HCT116 (cell line): ENCODE results near the gene SVIL. TPM values are rescaled to one million over a fixed set of nuclear protein-coding genes. Genes with fewer than 3 reads are reported as not detected.

Experiments
- ATAC-seq: fragments of 200-7000 bp; cut with Tn5 transposase; 2 replicates; pipeline ENCODE4 v1.9.1; 2020; ENCODE audit warnings: mild to moderate bottlenecking, moderate library complexity
- BruUV-seq: library from RNA; stranded (reverse); fragments of 400-500 nt; replicated peaks from 2 replicates; lab custom pipeline; 2021; lab: Mats Ljungman, UMichigan
- CTCF ChIA-PET: fragments of 300-600 bp; sonication (Branson Sonifier 250); formaldehyde crosslinking; loops from one replicate; lab custom pipeline; 2021; ENCODE audit warnings: antibody characterized with exemption; lab: Charles Lee
- POLR2A ChIA-PET: fragments of 300-600, 350-600 bp; sonication (Branson Sonifier 250); formaldehyde crosslinking; loops from one replicate; lab custom pipeline; 2021; ENCODE audit warnings: antibody characterized with exemption; lab: Charles Lee
- RAD21 ChIA-PET, 2 experiments: fragments of 300-600 bp; sonication (Branson Sonifier 250); formaldehyde crosslinking; loops; one replicate each; lab custom pipeline; 2023; ENCODE audit warnings: low total read pairs in 2 of 2; ENCODE audit not compliant: uncharacterized antibody in 2 of 2, unreplicated experiment in 2 of 2, low non-redundant PET in 1 of 2; lab: Charles Lee
- DNase-seq: peaks from one replicate; pipeline ENCODE4 v3.0.0-alpha.2; 2010; ENCODE audit warnings: low read depth, low spot score
- H2AFZ ChIP-seq: fragments of 200-600 bp; shearing (Covaris generic), sonication (generic); 2 replicates; pipeline ENCODE4 v1.6.1; 2017; ENCODE audit warnings: low read depth, mixed run types, mixed read lengths, antibody characterized with exemption, low read length; ENCODE audit not compliant: poor library complexity, severe bottlenecking
- H3K27ac ChIP-seq: 2 replicates; pipeline ENCODE4 v1.5.1; 2012; ENCODE audit warnings: low read depth, low read length
- H3K27me3 ChIP-seq: fragments of 200-600 bp; sonication (generic); 2 replicates; pipeline ENCODE4 v1.6.1; 2016; ENCODE audit warnings: mixed run types, low read length, mixed read lengths; ENCODE audit not compliant: insufficient read depth
- H3K36me3 ChIP-seq, 2 experiments: fragments of 200-500 bp in 1 of 2; fragments of 200-600 bp in 1 of 2; sonication (Bioruptor generic) in 1 of 2; sonication (generic) in 1 of 2; 2 replicates each; pipeline versions ENCODE4 v1.5.1 to v1.6.1; 2014 to 2016; ENCODE audit warnings: low read length in 2 of 2, inconsistent platforms in 1 of 2, mixed read lengths in 1 of 2, mixed run types in 1 of 2; ENCODE audit not compliant: insufficient read depth in 2 of 2, control insufficient read depth in 1 of 2
- H3K4me1 ChIP-seq, 2 experiments: fragments of 200-600 bp in 1 of 2; sonication (generic) in 1 of 2; 2 replicates each; pipeline versions ENCODE4 v1.5.1 to v1.6.1; 2012 to 2017; ENCODE audit warnings: low read length in 2 of 2, inconsistent platforms in 1 of 2, mild to moderate bottlenecking in 1 of 2, mixed read lengths in 1 of 2, mixed run types in 1 of 2, moderate library complexity in 1 of 2; ENCODE audit not compliant: insufficient read depth in 2 of 2, control insufficient read depth in 1 of 2
- H3K4me2 ChIP-seq: fragments of 200-600 bp; sonication (generic); 2 replicates; pipeline ENCODE4 v1.6.1; 2017; ENCODE audit warnings: mixed run types, low read length, mixed read lengths
- H3K4me3 ChIP-seq, 2 experiments: fragments of 200-600 bp in 1 of 2; sonication (generic) in 1 of 2; replicated peaks in 1 of 2; 2 replicates each; pipeline ENCODE4 v1.5.1; 2011 to 2016; ENCODE audit warnings: low read length in 2 of 2, control low read depth in 1 of 2, low read depth in 1 of 2, mild to moderate bottlenecking in 1 of 2, mixed read lengths in 1 of 2, mixed run types in 1 of 2
- H3K79me2 ChIP-seq: fragments of 200-600 bp; sonication (generic); 2 replicates; pipeline ENCODE4 v1.6.1; 2017; ENCODE audit warnings: mild to moderate bottlenecking, mixed run types, low read length, moderate library complexity, mixed read lengths; ENCODE audit not compliant: insufficient read depth
- H3K9ac ChIP-seq: fragments of 200-600 bp; sonication (generic); 2 replicates; pipeline ENCODE4 v1.6.1; 2016; ENCODE audit warnings: low read length, mixed read lengths
- H3K9me2 ChIP-seq: fragments of 200-600 bp; sonication (generic), shearing (Covaris generic); 2 replicates; pipeline ENCODE4 v1.6.1; 2017; ENCODE audit warnings: mixed run types, mild to moderate bottlenecking, moderate library complexity; ENCODE audit not compliant: insufficient read depth
- H3K9me3 ChIP-seq, 2 experiments: fragments of 200-500 bp in 1 of 2; fragments of 200-600 bp in 1 of 2; sonication (Bioruptor generic) in 1 of 2; sonication (generic) in 1 of 2; 2 replicates each; pipeline ENCODE4 v1.6.1; 2014 to 2017; ENCODE audit warnings: low read length in 2 of 2, mixed read lengths in 2 of 2, inconsistent platforms in 1 of 2, low read depth in 1 of 2, mild to moderate bottlenecking in 1 of 2, mixed run types in 1 of 2, moderate library complexity in 1 of 2; ENCODE audit not compliant: control insufficient read depth in 1 of 2, insufficient read depth in 1 of 2
- H4K20me1 ChIP-seq: fragments of 200-600 bp; sonication (generic), shearing (Covaris generic); 2 replicates; pipeline ENCODE4 v1.6.1; 2017; ENCODE audit warnings: mixed run types, mild to moderate bottlenecking, moderate library complexity; ENCODE audit not compliant: insufficient read depth
- EGR1 ChIP-seq: IDR thresholded peaks from 2 replicates; pipeline ENCODE4 v1.6.1; 2012; ENCODE audit warnings: low read depth
- POLR2AphosphoS5 ChIP-seq: IDR thresholded peaks from 2 replicates; pipeline ENCODE4 v1.6.1; 2011; ENCODE audit warnings: mild to moderate bottlenecking, low read depth, low read length, moderate library complexity
- RAD21 ChIP-seq: IDR thresholded peaks from 2 replicates; pipeline ENCODE4 v1.6.1; 2012; ENCODE audit warnings: low read depth, mild to moderate bottlenecking
- SIN3A ChIP-seq: IDR thresholded peaks from 2 replicates; pipeline ENCODE4 v1.6.1; 2012; ENCODE audit warnings: low read depth
- SP1 ChIP-seq: IDR thresholded peaks from 2 replicates; pipeline ENCODE4 v1.6.1; 2012; ENCODE audit warnings: low read depth
- SRF ChIP-seq: IDR thresholded peaks from 2 replicates; pipeline ENCODE4 v1.6.1; 2012; ENCODE audit warnings: low read depth
- TCF7L2 ChIP-seq: IDR thresholded peaks from 2 replicates; pipeline ENCODE4 v1.7.0; 2011; ENCODE audit warnings: borderline replicate concordance, inconsistent platforms; ENCODE audit not compliant: insufficient read depth, insufficient read length; ENCODE audit errors: extremely low read depth
- intact Hi-C: fragments of 100-400 bp; cut with micrococcal nuclease; formaldehyde crosslinking; loops from 2 replicates; pipeline ENCODE4 v1.10.0; 2022
- total RNA-seq: library from RNA; stranded (reverse); gene quantifications from one replicate; pipeline ENCODE4 v1.2.1, GENCODE V29; 2021; ENCODE audit not compliant: unreplicated experiment

The SVIL gene
- total RNA-seq, 1 experiment from 2014 or later: 27.0 TPM

DNA sequence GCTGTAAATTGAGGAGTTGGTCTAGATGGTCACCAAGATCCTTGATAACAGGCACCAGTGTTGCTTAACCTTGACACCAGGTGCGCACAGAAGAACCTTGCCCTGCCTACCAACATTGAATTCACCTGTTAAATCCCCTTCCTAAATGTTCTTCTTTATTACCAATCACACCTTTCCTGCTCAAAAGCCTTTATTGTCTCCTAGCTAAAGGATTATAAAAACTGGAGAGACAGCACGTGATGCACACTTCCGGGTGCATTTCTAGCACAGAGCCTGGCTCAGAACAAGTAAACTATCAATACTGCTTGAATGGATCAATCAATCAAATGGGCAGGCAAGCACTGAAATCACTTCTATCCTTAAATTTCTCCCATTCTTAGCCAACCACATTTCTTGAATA lies 56.3 kb downstream of the SVIL start:
- ATAC-seq: no peak
- Histone ChIP-seq H3K79me2 (no peaks in the 10 kb centered on the region), H3K36me3 (no peaks in the 10 kb centered on the region), H3K9me3 (no peaks in the 10 kb centered on the region), H2AFZ (no peak overlapping the region), H3K9ac (no peak overlapping the region), H4K20me1 (no peaks in the 10 kb centered on the region), H3K9me2 (no peaks in the 10 kb centered on the region), H3K27ac (no peak overlapping the region), H3K4me3 (no peak overlapping the region), H3K4me2 (no peak overlapping the region), H3K4me1 (peaks cover 8 to 16% of the 10 kb centered on the region in 2 experiments; a peak in 2 of 4 replicates), H3K27me3 (no peaks in the 10 kb centered on the region)
- ChIA-PET POLR2A (no interaction called here), CTCF (no interaction called here), RAD21 (no interaction called here)
- TF ChIP-seq RAD21: no peak
- TF ChIP-seq SP1: no peak
- no peak for TF ChIP-seq SRF
- TF ChIP-seq POLR2AphosphoS5: no peak
- DNase-seq: no peak
- BruUV-seq: no TSS peak
- intact Hi-C loops: no loop called here

DNA sequence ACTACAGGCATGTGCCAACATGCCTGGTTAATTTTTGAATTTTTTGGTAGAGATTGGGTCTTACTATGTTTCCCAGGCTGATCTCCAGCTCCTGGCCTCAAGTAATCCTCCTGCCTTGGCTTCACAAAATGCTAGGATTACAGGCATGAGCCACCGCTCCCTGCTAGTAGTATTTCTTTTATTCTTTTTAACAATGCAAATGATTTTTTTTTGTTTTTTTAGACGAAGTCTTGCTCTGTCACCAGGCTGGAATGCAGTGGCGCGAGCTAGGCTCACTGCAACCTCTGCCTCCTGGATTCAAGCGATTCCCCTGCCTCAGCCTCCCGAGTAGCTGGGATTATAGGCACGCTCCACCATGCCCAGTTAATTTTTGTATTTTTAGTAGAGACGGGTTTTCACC lies 58.1 kb downstream of the SVIL start:
- Histone ChIP-seq H3K36me3 (no peaks in the 10 kb centered on the region), H4K20me1 (no peaks in the 10 kb centered on the region), H3K4me1 (peaks cover 8 to 14% of the 10 kb centered on the region in 2 experiments; a peak in 2 of 4 replicates), H3K9ac (no peak overlapping the region), H3K27me3 (no peaks in the 10 kb centered on the region), H3K79me2 (no peaks in the 10 kb centered on the region), H2AFZ (no peak overlapping the region), H3K27ac (no peak overlapping the region), H3K9me3 (no peaks in the 10 kb centered on the region), H3K4me3 (no peak overlapping the region), H3K4me2 (no peak overlapping the region), H3K9me2 (no peaks in the 10 kb centered on the region)
- RAD21 ChIA-PET: no interaction called here
- ATAC-seq (no peak), DNase-seq (no peak)
- BruUV-seq: no TSS peak
- CTCF ChIA-PET: no interaction called here
- intact Hi-C loops: no loop called here
- POLR2A ChIA-PET: no interaction called here
- TF ChIP-seq SIN3A: no peak
- no peak for TF ChIP-seq TCF7L2
- no peak for TF ChIP-seq EGR1
